Coronary artery (tissue), 2 donors: ENCODE measurements around the gene TRAPPC6A.
A peak's percentile ranks its signal among the peaks of the same experiment; 100 is the strongest.

Experiments used
- DNase-seq: peaks from one replicate; pipeline ENCODE4 v3.0.0-alpha.2; 2017; ENCODE audit warnings: low spot score
- H3K27ac ChIP-seq, 2 donors: fragments of 200-600 bp; sonication (generic); one replicate each; pipeline ENCODE4 v1.5.1; 2016 to 2019
- H3K4me3 ChIP-seq: fragments of 200-600 bp; sonication (generic); 2 replicates; pipeline ENCODE4 v1.5.1; 2016; ENCODE audit warnings: mild to moderate bottlenecking, moderate library complexity
- CTCF ChIP-seq: fragments of 200-600 bp; sonication (generic); IDR thresholded peaks from one replicate; pipeline ENCODE4 v1.5.1; 2019; ENCODE audit warnings: antibody characterized with exemption

TRAPPC6A gene

DNA sequence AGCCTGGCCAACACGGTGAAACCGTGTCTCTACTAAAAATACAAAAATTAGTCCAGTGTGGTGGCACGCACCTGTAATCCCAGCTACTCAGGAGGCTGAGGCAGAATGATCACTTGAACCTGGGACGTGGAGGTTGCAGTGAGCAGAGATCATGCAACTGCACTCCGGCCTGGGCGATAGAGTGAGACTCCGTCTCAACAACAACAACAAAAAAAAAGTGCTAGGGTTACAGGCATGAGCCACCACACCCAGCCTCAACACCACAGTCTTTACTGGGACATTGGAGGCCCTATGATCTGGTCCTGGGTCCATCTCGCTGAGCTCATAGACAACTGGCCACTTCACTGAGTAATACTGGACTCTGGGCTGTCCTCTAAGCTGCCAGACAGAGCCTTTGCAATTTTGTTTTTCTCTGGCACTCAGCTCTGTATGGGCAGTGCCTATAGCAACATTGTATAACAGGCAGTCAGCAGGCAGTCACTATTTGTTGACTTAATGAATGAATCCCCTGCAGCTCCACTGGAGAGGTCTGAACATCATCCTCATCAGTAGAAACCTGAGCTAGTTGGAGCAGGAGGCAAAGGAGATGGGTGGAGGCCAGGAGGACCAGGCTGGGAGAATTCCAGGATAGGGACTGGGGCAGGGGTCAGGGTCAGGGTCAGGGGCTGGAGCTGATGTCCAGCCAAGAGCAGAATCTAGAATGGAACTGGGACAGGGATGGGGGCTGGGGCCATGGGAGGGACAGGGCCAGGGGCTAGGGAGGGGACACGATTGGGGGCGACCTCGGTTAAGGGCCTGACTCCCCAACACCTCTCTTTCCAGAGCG lies 8.7 kb upstream of the TRAPPC6A start:
- DNase-seq: no peak
- no peak for TF ChIP-seq CTCF
- Histone ChIP-seq H3K4me3 (no peak overlapping the region), H3K27ac (no peak overlapping the region)

GRCh38 chr19:45184115-45184514 lies 6.1 kb upstream of the TRAPPC6A start:
- H3K27ac ChIP-seq: no peak overlapping the region
- no peak for DNase-seq
- no peak overlapping the region for H3K4me3 ChIP-seq
- TF ChIP-seq CTCF: no peak

GRCh38 chr19:45182758-45183157 lies 4.7 kb upstream of the TRAPPC6A start:
- Histone ChIP-seq H3K4me3 (no peak overlapping the region), H3K27ac (no peak overlapping the region)
- TF ChIP-seq CTCF: no peak
- DNase-seq: no peak

DNA sequence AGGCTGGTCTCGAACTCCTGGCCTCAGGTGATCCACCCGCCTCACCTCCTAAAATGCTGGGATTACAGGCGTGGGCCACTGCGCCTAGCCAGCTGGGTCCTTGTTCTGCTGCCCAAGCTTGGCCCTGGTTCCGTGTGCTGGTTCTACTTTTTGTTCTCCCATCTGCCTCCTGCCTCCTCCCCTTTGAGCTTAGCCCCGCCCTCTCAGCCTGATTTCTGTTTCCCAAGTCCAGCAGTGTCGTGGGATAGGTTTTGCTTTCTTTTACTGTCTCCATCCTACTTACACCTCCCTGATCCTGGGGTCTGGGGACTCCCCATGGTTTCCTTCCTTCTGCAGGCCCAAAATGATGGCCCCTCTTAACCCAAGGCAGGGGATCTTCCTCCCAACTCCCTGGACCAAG lies 2.9 kb upstream of the TRAPPC6A start:
- no peak for DNase-seq
- Histone ChIP-seq H3K27ac (no peak overlapping the region), H3K4me3 (no peak overlapping the region)
- TF ChIP-seq CTCF: no peak

GRCh38 chr19:45179892-45180370 lies 1.9 kb upstream of the TRAPPC6A start:
- TF ChIP-seq CTCF: no peak
- no peak for DNase-seq
- peak overlapping the region in 1 of 2 donors; percentile 93 for H3K27ac ChIP-seq
- peak overlapping the region; percentile 72 for H3K4me3 ChIP-seq

DNA sequence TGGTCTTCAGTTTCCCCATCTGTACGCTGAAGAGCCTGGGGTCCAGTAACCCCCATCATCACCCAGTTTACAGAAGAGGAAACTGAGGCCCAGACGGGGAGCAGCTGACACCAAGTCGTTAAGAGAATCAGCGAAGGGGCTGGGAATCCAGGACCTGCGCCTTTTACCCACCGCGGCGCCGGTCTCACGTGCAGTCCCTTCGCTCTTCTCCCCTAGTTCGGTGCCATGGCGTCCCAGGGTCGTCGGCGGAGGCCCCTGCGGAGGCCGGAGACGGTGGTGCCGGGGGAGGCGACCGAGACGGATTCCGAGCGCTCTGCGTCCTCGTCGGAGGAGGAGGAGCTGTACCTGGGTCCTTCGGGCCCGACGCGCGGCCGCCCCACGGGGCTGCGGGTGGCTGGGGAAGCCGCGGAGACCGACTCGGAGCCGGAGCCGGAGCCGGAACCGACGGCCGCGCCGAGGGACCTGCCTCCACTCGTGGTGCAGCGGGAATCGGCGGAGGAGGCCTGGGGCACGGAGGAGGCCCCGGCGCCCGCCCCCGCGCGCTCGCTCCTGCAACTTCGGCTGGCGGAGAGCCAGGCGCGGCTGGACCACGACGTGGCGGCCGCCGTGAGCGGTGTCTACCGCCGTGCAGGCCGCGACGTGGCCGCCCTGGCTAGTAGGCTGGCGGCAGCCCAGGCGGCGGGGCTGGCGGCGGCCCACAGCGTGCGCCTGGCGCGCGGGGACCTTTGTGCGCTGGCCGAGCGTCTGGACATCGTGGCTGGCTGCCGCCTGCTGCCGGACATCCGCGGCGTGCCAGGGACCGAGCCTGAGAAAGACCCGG lies 1.2 kb upstream of the TRAPPC6A start:
- no peak for DNase-seq
- Histone ChIP-seq H3K4me3 (peak overlapping the region; percentile 72), H3K27ac (peak overlapping the region; percentile 74 to 93)
- no peak for TF ChIP-seq CTCF
